Sigmoid colon (tissue), 7 donors: ENCODE measurements around the gene IQCF6. TPM values are rescaled to one million over a fixed set of nuclear protein-coding genes. Genes with fewer than 3 reads are reported as not detected.

Experiments
- DNase-seq: peaks from one replicate; pipeline ENCODE4 v3.0.0-alpha.2; 2019
- H3K27ac ChIP-seq, 4 donors: fragments of 200-600 bp; sonication (generic); one replicate each; pipeline ENCODE4 v1.5.1; 2016 to 2019; ENCODE audit warnings: mild to moderate bottlenecking in 1 of 4
- H3K27me3 ChIP-seq, 3 donors: fragments of 200-600 bp; sonication (generic); one replicate each; pipeline ENCODE4 v1.5.1; 2019; ENCODE audit warnings: mild to moderate bottlenecking in 1 of 3
- H3K36me3 ChIP-seq, 4 donors: fragments of 200-600 bp; sonication (generic); one replicate each; pipeline ENCODE4 v1.5.1; 2016 to 2019
- H3K4me1 ChIP-seq, 4 donors: fragments of 200-600 bp; sonication (generic); one replicate each; pipeline ENCODE4 v1.5.1; 2017 to 2019
- H3K4me3 ChIP-seq, 4 donors: fragments of 200-600 bp; sonication (generic); one replicate each; pipeline ENCODE4 v1.5.1; 2017 to 2019; ENCODE audit warnings: mild to moderate bottlenecking in 2 of 4, moderate library complexity in 1 of 4
- H3K9me3 ChIP-seq, 4 donors: fragments of 200-600 bp in 3 of 4; sonication (generic) in 3 of 4; one replicate each; pipeline versions ENCODE4 v1.5.1 to v1.6.1; 2013 to 2019
- EP300 ChIP-seq, 4 donors: sonication (generic); formaldehyde crosslinking; IDR thresholded peaks; one replicate each; pipeline ENCODE4 v1.6.1; 2017; ENCODE audit warnings: antibody characterized with exemption in 4 of 4
- POLR2A ChIP-seq, 2 donors: fragments of 450-650 bp; IDR thresholded peaks; one replicate each; pipeline ENCODE4 v1.6.1; 2016; ENCODE audit warnings: antibody characterized with exemption in 2 of 2, mild to moderate bottlenecking in 2 of 2, moderate library complexity in 2 of 2
- POLR2AphosphoS5 ChIP-seq, 4 donors: sonication (generic); formaldehyde crosslinking; IDR thresholded peaks; one replicate each; pipeline ENCODE4 v1.6.1; 2017; ENCODE audit warnings: antibody characterized with exemption in 4 of 4
- intact Hi-C: fragments of 100-400 bp; cut with DNase I; formaldehyde crosslinking; loops from one replicate; pipeline ENCODE4 v1.15.1; 2023
- polyA plus RNA-seq, 3 donors: library from polyadenylated mRNA; stranded (reverse); fragments of 200-250 nt; gene quantifications; one replicate each; pipeline ENCODE4 v1.2.3, GENCODE V29; 2013
- total RNA-seq, 4 donors: library from RNA; depleted of rRNA; stranded (reverse); fragments of >200 nt; gene quantifications; one replicate each; pipeline ENCODE4 v1.1.0, GENCODE V29; 2016
- TF ChIP-seq, protein P1 (sequence below), 4 experiments: fragments of 450-650 bp in 3 of 4; fragments of 200-600 bp in 1 of 4; IDR thresholded peaks; one replicate each; pipeline ENCODE4 v1.5.1; 2016 to 2019; ENCODE audit warnings: antibody characterized with exemption in 4 of 4, mild to moderate bottlenecking in 3 of 4, moderate library complexity in 2 of 4
- donor health status: healthy with polysubstance abuse.
- donor health status: Bipolar disorder and iron deficiency.
- donor health status: healthy.

IQCF6 gene
- total and polyA plus RNA-seq, 7 donors = not detected

DNA sequence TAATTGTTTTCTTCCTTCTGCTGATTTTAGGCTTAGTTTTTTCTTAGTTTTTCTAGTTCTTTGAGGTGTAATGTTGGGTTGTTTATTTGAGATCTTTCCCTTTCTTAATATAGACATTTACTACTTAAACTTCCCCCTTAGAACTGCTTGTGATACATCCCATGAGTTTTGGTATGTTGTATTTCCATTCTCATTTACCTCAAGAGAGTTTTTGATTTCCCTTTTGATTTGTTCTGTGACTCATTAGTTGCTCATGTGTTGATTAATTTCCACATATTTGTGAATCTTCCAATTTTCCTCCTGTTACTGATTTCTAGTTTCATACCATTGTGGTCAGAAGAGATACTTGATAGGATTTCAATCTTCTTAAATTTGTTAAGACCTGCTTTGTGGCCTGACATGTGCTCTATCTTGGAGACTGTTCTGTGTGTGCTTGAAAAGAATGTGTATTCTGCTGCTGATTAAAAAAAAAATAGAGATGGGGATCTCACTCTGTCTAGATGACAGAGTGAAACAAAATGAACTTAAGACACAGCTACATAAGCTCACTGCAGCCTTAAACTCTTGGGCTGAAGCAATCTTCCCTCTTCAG, 49.9 kb downstream of the IQCF6 start:
- no peak for DNase-seq
- no peak for TF ChIP-seq EP300 (IDR thresholded peaks at IDR 0.05)
- no peak for TF ChIP-seq POLR2AphosphoS5 (IDR thresholded peaks at IDR 0.05)
- TF ChIP-seq, protein P1, sequence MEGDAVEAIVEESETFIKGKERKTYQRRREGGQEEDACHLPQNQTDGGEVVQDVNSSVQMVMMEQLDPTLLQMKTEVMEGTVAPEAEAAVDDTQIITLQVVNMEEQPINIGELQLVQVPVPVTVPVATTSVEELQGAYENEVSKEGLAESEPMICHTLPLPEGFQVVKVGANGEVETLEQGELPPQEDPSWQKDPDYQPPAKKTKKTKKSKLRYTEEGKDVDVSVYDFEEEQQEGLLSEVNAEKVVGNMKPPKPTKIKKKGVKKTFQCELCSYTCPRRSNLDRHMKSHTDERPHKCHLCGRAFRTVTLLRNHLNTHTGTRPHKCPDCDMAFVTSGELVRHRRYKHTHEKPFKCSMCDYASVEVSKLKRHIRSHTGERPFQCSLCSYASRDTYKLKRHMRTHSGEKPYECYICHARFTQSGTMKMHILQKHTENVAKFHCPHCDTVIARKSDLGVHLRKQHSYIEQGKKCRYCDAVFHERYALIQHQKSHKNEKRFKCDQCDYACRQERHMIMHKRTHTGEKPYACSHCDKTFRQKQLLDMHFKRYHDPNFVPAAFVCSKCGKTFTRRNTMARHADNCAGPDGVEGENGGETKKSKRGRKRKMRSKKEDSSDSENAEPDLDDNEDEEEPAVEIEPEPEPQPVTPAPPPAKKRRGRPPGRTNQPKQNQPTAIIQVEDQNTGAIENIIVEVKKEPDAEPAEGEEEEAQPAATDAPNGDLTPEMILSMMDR (IDR thresholded peaks at IDR 0.05) = no peak
- TF ChIP-seq POLR2A (IDR thresholded peaks at IDR 0.05) = no peak
- intact Hi-C loops = no loop called here
- H3K9me3 ChIP-seq = peaks cover 0 to 2% (median 0%) of the 10 kb centered on the region in 4 donors
- no peaks in the 10 kb centered on the region for H3K27me3 ChIP-seq
- no peak overlapping the region for H3K4me3 ChIP-seq
- H3K4me1 ChIP-seq = no peaks in the 10 kb centered on the region
- no peaks in the 10 kb centered on the region for H3K36me3 ChIP-seq
- H3K27ac ChIP-seq = no peak overlapping the region

Other genes starting within 250 kb of the IQCF6 start
- 10 to 100 TPM; 15.7 to 33.0 (median 24.7) TPM for gene RAD54L2, start 240.5 kb downstream of the IQCF6 start, total RNA-seq
- gene RAD54L2, start 240.5 kb downstream of the IQCF6 start, polyA plus RNA-seq = 1 to 10 TPM in 2 of 3 donors, under 1 TPM in 1; 0.60 to 7.5 (median 1.6) TPM
- gene TEX264, start 108.0 kb downstream of the IQCF6 start, total RNA-seq = 10 to 100 TPM; 43.2 to 72.4 (median 70.2) TPM
- 10 to 100 TPM; 23.4 to 79.7 (median 30.7) TPM for gene TEX264, start 108.0 kb downstream of the IQCF6 start, polyA plus RNA-seq
- 1 to 10 TPM in 1 of 4 donors, under 1 TPM in 2, not detected in 1; under 0.01 to 1.3 (median 0.14) TPM for gene GRM2, start 72.2 kb downstream of the IQCF6 start, total RNA-seq
- gene GRM2, start 72.2 kb downstream of the IQCF6 start, polyA plus RNA-seq = under 1 TPM in 1 of 3 donors, not detected in 2; 0.13 TPM
- not detected for gene IQCF2, start 82.4 kb upstream of the IQCF6 start, total RNA-seq
- not detected for gene IQCF2, start 82.4 kb upstream of the IQCF6 start, polyA plus RNA-seq
- gene IQCF5, start 96.4 kb upstream of the IQCF6 start, total RNA-seq = not detected
- gene IQCF5, start 96.4 kb upstream of the IQCF6 start, polyA plus RNA-seq = not detected
- not detected for gene IQCF1, start 124.1 kb upstream of the IQCF6 start, total RNA-seq
- not detected for gene IQCF1, start 124.1 kb upstream of the IQCF6 start, polyA plus RNA-seq
- 10 to 100 TPM in 3 of 4 donors, 1 to 10 TPM in 1; 6.4 to 13.3 (median 12.4) TPM for gene RRP9, start 162.7 kb upstream of the IQCF6 start, total RNA-seq
- gene RRP9, start 162.7 kb upstream of the IQCF6 start, polyA plus RNA-seq = 10 to 100 TPM; 10.2 to 29.0 (median 13.8) TPM
- 10 to 100 TPM; 22.4 to 35.8 (median 26.7) TPM for gene PARP3, start 163.1 kb upstream of the IQCF6 start, total RNA-seq
- gene PARP3, start 163.1 kb upstream of the IQCF6 start, polyA plus RNA-seq = 10 to 100 TPM in 2 of 3 donors, 1 to 10 TPM in 1; 9.0 to 26.3 (median 12.3) TPM
- 1 to 10 TPM in 1 of 4 donors, under 1 TPM in 1, not detected in 2; 0.71 to 1.1 TPM for gene GPR62, start 176.1 kb upstream of the IQCF6 start, total RNA-seq
- under 1 TPM in 1 of 3 donors, not detected in 2; 0.03 TPM for gene GPR62, start 176.1 kb upstream of the IQCF6 start, polyA plus RNA-seq
- gene PCBP4, start 188.2 kb upstream of the IQCF6 start, total RNA-seq = 100 to 1,000 TPM; 256 to 292 (median 268) TPM
- gene PCBP4, start 188.2 kb upstream of the IQCF6 start, polyA plus RNA-seq = 10 to 100 TPM; 15.6 to 19.8 (median 17.3) TPM
- 10 to 100 TPM; 48.5 to 72.4 (median 51.7) TPM for gene ABHD14B, start 194.8 kb upstream of the IQCF6 start, total RNA-seq
- 100 to 1,000 TPM in 2 of 3 donors, 10 to 100 TPM in 1; 62.4 to 117 (median 105) TPM for gene ABHD14B, start 194.8 kb upstream of the IQCF6 start, polyA plus RNA-seq
- 10 to 100 TPM; 16.3 to 35.3 (median 22.1) TPM for gene ABHD14A, start 195.8 kb upstream of the IQCF6 start, total RNA-seq
- gene ABHD14A, start 195.8 kb upstream of the IQCF6 start, polyA plus RNA-seq = 10 to 100 TPM in 1 of 3 donors, 1 to 10 TPM in 2; 3.2 to 14.9 (median 7.2) TPM
- 10 to 100 TPM in 3 of 4 donors, 1 to 10 TPM in 1; 1.4 to 25.3 (median 16.6) TPM for gene ACY1, start 204.3 kb upstream of the IQCF6 start, total RNA-seq
- gene ACY1, start 204.3 kb upstream of the IQCF6 start, polyA plus RNA-seq = 100 to 1,000 TPM; 122 to 279 (median 146) TPM
- 1,000 to 10,000 TPM; 1,247 to 2,632 (median 2,024) TPM for gene RPL29, start 216.7 kb upstream of the IQCF6 start, total RNA-seq
- gene RPL29, start 216.7 kb upstream of the IQCF6 start, polyA plus RNA-seq = 1,000 to 10,000 TPM; 1,880 to 2,993 (median 2,094) TPM